NCI-H510A (cell line): ENCODE measurements around the gene PROSER2.

ENCODE experiments used
- DNase-seq: peaks from one replicate; lab custom pipeline; 2025; lab: John Stamatoyannopoulos, UW

The PROSER2 gene

DNA sequence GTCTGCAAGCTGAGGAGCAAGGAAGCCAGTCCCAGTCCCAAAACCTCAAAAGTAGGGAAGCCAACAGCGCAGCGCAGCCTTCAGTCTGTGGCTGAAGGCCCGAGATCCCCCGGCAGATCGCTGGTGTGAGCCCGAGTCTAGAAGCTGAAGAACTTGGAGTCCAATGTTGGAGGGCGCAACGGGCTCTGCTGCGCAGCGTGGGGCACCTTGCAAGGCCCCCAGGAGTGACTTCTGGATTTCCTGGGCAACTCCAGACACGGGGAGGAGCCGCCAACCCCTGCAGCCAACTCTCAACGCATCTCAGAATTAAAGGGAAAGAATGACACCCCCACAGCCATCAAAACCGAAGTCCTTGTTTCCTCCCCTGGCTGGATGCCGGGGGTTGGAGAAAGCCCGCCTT, 18.8 kb upstream of the PROSER2 start:
- no peak for DNase-seq

GRCh38 chr10:11805792-11806191, 17.4 kb upstream of the PROSER2 start:
- DNase-seq = no peak

- DNase-seq = no peak
These were observed 16.4 kb upstream of the PROSER2 start for GRCh38 chr10:11806706-11807105.

DNA sequence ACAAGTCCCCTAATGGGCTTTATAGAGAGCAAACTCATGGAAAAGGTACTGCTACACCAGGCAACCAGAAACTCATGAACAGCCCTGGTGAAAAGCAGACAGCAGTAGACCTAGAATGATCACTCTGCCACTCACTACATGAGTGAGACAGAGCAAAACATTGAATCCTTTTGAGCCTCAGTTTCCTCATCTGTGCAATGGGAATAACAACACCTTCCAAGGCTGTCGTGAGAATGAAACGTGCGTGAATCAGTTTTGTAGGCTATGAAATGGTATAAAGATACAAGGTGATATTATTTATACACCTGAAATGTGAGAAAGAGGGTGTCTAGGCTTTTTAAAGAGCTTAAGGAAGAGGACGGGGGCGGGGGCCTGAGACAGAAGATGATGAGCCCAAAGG, 14.3 kb upstream of the PROSER2 start:
- no peak for DNase-seq

DNA sequence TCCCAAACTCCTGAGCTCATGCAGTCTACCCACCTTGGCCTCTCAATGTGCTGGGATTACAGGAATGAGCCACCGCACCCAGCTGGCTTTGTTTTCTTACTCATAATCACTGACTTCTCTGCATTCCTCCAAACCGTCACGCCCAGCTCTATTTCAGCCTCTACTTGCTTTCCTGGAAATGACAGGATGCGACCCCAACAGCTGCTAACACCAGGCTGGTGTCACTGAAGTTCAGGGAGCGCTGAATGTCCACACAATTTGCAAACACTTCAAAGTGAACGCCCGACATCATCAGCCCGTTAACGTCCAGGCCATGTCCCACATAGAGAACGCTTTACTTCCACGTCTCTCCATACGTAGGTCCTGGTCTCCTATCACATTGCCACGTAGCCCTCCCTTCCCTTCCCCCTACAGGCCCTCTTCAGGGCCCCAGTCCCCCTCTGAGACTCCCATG, 12.8 kb upstream of the PROSER2 start:
- no peak for DNase-seq

DNA sequence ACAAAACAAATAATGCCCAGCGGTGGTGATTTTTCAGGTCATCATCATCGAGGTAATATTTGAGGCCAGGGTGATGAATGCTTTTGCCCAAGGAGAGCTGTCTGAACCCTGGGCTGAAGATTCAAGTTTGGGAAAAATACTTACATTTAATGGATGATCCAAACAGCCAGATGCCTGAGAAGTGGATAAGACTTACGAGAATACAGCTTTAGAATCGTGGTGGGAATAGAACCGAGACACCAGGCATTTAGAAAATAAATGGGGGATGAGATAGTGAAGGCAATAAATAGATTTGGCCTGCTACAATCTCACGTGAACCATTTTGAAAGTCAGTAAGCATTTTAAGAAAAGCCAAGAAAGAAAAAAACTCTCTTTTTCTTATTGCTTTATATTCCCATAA, 12.2 kb upstream of the PROSER2 start:
- no peak for DNase-seq

DNA sequence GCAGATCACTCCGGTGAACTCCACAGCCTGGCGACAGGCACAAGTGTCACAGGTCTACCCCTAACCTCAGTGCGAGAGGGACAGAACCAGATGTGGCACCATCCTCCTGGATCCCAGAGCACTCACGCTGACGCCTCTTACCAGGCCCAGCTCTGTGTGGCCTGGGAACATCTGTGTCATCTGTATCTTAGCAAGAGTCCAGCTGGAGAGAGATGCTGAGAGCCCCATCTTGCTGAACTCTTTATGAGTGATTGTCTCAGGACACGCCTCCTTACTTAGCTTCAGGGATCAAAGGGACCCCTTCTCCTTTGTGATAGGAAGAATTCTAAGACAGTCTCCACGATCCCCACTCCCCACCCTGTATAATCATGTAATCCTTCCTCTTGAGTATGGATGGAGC, 10.0 kb upstream of the PROSER2 start:
- no peak for DNase-seq

GRCh38 chr10:11813855-11814567, 9.1 kb upstream of the PROSER2 start:
- DNase-seq = no peak

DNA sequence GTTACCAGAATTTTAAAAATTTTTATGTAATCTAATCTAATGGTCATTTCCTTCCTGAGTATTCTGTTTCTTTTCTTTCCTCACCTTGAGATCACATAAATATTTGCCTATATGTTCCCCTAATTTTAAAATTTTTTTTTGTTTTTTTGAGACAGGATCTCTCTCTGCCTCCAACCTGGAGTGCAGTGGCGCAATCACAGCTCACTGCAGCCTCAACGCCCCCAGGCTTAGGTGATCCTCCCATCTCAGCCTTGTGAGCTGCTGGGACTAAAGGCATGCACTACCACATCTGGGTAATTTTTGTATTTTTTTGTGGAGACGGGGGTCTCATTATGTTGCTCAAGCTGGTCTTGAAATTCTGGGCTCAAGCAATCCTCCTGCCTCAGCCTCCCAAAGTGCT, 4.1 kb upstream of the PROSER2 start:
- no peak for DNase-seq

DNA sequence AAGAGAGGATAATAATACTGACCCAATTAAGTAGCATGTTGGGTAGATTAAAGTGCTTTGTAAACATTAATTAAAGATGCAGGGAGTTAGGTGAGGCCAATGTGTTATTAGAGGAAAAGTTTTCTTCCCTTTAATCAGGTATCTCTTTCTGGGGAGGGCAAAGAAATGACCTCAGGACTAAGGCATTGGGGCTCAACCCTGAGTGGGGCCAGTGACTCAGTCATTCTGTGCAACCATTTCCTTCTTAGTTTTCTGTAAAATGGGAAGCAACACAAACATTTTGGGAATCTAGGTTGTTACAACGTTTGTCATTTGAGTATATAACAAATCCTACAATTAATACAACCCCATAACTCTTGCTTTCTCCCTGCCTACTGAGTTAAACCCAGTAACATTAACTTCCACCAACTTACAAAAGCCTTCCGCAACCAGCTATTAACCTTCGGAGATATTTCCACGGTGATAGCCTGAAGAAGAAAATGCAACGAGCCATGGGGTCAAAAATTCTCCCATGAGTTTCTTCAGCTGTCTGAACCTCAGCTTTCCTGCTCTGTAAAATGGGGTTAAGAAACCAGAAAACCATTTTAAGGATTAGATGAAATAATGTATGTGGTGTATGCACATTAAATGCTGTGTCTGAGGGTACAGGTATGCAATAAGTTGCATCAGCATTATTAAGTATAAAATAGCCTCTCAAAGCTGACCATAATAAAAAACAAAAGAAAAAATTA, 965 bp upstream of the PROSER2 start:
- DNase-seq = no peak

- no peak for DNase-seq
These were observed 391 bp upstream of the PROSER2 start for GRCh38 chr10:11822809-11823121.

DNA sequence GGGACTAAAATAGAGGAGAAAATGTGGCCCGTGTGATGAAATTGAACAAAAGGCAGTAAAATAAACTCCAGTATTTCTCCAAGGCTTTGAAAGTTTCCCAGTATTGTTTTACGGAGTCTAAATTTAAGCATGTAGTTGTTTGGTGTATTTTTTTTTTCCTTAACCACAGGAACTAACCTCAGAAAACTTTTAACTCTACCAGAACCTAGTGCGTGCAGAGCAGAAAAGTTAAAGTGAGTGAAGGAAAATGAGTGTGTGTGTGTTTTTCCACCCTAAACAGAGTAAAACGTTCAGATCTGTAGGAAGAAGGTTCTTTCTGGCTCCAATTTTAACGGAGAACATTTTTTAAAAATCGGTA, 812 bp downstream of the PROSER2 start:
- DNase-seq = no peak

DNA sequence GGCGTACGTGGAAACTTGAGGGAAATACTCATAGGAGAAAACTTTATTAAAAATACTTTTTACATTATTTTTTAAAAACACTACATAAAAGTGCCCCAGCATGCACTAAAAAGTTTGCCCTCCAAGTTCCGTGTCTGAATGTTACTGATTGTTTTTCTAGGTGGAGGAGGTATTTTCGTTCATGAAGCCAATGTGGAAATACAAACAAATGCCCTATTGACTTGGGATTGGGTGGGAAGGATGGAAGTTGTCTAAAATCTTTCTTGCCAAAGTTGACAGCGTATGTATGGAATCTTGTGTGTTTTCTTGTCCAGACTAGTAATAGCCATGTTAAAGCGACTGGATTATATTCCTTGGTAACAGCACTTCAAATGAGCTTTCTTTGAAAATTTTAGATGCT, 1.2 kb downstream of the PROSER2 start:
- no peak for DNase-seq

DNA sequence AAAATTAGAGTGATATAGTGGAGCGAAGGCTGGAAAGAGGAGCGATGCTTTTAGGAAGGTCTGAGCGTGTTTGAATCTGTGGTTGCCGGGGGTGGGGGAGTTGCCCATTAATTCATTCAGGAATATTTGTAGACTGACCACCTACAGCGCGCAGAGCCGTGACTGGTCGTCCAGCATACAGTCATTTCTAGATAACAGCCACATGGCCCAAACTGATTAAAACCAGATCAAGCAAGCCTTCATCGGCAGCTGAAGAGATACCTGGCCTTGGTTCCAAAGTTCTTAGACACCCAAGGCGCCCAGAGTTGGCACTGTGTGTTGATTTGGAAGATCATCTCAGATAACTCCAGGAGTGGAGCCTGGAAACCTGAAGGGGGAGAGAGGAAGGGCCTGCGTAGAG, 1.7 kb downstream of the PROSER2 start:
- DNase-seq = no peak

GRCh38 chr10:11825796-11826414, 2.7 kb downstream of the PROSER2 start:
- no peak for DNase-seq

DNA sequence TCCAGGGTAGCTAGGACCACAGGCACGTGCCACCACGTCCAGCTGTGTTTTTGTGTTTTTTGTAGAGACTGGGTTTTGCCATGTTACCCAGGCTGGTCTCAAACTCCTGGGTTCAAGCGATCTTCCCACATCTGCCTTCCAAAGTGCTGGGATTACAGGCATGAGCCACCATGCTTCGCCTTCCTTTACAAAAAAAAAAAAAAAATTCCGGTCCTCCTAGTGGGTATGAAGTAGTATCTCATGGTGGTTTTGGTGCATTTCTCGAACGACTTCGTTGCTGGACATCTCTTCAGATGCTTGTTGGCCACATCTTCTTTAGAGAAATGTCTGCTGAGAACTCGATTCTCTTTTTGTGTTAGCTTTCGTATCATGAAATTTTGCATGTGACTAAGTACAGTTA, 3.9 kb downstream of the PROSER2 start:
- no peak for DNase-seq

- no peak for DNase-seq
These were observed 4.3 kb downstream of the PROSER2 start for GRCh38 chr10:11827414-11827813.

DNA sequence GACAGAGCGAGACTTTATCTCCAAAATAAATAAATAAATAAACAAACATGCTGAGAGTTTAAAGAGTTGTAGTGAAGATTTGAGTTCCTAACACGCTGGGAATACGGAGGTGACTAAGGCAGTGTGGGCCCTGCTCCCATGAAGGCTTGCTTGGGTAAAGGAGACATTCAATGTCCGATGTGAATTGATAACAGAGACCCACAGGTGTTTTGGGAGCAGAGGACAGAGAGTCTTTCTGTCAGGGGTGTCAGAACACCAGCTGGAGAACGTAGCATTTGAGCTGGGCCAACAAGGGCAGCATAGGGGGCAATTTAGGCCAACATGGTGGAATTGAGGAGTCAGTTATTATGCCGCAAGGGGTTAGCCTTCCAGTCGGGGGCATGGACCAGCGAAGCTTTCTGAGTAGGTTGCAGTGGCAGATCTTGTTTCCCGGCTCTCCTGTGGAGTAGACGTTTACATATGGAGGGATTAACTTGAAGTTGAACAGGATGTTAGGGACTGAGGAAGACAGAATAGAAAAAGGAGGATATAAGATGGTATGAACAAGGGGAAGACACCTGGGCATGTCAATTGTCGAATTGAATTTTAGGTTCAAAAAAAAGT, 5.6 kb downstream of the PROSER2 start:
- no peak for DNase-seq

- no peak for DNase-seq
These were observed 7.8 kb downstream of the PROSER2 start for GRCh38 chr10:11830836-11831519.

GRCh38 chr10:11831520-11831951, 8.4 kb downstream of the PROSER2 start:
- no peak for DNase-seq

- DNase-seq = no peak
These were observed 8.9 kb downstream of the PROSER2 start for GRCh38 chr10:11832042-11832441.

DNA sequence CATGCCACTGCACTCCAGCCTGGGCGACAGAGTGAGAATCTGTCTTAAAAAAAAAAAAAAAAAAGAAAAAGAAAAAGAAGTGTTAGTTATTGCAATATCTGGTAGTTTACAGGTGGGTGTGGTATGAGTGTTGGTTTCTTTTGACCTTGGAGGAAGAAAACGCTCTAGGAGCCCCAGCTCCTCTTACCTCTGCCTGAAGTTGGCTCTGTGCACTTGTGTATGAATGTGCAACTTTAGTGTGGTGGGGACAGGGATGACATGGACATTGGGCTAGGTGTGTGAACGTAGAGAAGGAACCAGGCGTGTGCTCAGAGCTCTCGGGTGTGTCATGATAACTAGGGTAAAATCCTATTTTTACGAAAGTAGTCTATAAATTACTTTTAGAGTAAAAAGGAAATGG, 11.9 kb downstream of the PROSER2 start:
- DNase-seq = no peak

GRCh38 chr10:11835704-11836103, 12.5 kb downstream of the PROSER2 start:
- no peak for DNase-seq
